ENCODE results near the gene FBLN1.

The FBLN1 gene

DNA sequence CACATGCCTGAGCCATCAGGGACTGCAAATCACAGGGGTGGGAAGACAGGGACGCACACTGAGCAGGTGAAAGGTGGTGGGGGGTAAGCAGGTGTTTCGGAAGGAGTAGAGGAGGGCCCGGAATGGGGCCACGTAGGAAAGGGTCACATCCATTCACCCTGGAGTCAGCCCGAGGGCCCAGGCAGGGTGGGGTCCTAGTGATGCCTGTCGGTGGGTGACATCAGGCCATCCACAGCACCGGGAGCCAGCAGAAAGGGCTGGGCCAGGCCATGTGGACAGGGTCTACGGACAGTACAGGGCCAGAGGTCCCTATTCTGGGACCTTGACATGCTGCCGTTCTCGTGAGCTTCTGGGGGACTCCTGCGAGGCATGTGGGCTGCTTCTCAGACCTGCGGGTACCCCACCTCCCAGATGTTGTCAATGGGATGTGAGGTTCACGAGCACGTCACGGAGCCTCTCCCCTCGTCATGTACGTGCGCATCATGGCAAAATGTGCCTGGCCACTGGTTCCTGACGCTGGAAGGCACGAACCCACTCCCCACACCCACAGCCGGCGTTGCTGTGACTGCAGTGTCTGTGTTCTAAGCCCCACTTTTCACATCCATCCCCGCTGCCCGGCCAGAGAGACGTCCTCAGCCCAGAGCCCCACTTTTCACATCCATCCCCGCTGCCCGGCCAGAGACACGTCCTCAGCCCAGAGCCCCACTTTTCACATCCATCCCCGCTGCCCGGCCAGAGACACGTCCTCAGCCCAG is 84.1 kb downstream of the FBLN1 start:
- H3K4me3 ChIP-seq (ENCODE audit: insufficient read depth, low read length, poor library complexity, severe bottlenecking) = no peak overlapping the region
- H4K20me1 ChIP-seq (ENCODE audit: low read depth, low read length) = no peaks in the 10 kb centered on the region
- H3K27me3 ChIP-seq (ENCODE audit: low read length) = no peaks in the 10 kb centered on the region
- no peak overlapping the region for H3K27ac ChIP-seq (ENCODE audit: low read depth, low read length)
- TF ChIP-seq CTCF (IDR thresholded peaks at IDR 0.05; ENCODE audit: insufficient read depth, low read length, poor library complexity, severe bottlenecking) (no peak), EZH2phosphoT487 (conservative IDR thresholded peaks at IDR 0.05; ENCODE audit: low read length) (no peak)
- no peak overlapping the region for H2AFZ ChIP-seq (ENCODE audit: low read depth, low read length, severe bottlenecking)
- H3K9ac ChIP-seq (ENCODE audit: low read length) = no peak overlapping the region
- no peaks in the 10 kb centered on the region for H3K9me3 ChIP-seq (ENCODE audit: insufficient read depth, low read length)
- H3K36me3 ChIP-seq (ENCODE audit: low read length) = no peaks in the 10 kb centered on the region
- no peaks in the 10 kb centered on the region for H3K79me2 ChIP-seq (ENCODE audit: insufficient read depth, low read length)
- H3K9me2 ChIP-seq (replicated peaks; ENCODE audit: insufficient read depth, low read length) = no peaks in the 10 kb centered on the region
- no peak overlapping the region for H3K4me2 ChIP-seq (ENCODE audit: low read depth, low read length, poor library complexity, severe bottlenecking)
- no peaks in the 10 kb centered on the region for H3F3A ChIP-seq (ENCODE audit: insufficient read depth)

- no peaks in the 10 kb centered on the region for H4K20me1 ChIP-seq (ENCODE audit: low read depth, low read length)
- TF ChIP-seq CTCF (IDR thresholded peaks at IDR 0.05; ENCODE audit: insufficient read depth, low read length, poor library complexity, severe bottlenecking) = no peak
- no peak for TF ChIP-seq EZH2phosphoT487 (conservative IDR thresholded peaks at IDR 0.05; ENCODE audit: low read length)
- no peak overlapping the region for H3K4me2 ChIP-seq (ENCODE audit: low read depth, low read length, poor library complexity, severe bottlenecking)
- no peaks in the 10 kb centered on the region for H3K27me3 ChIP-seq (ENCODE audit: low read length)
- H3K36me3 ChIP-seq (ENCODE audit: low read length) = no peaks in the 10 kb centered on the region
- no peak overlapping the region for H2AFZ ChIP-seq (ENCODE audit: low read depth, low read length, severe bottlenecking)
- H3F3A ChIP-seq (ENCODE audit: insufficient read depth) = no peaks in the 10 kb centered on the region
- H3K4me3 ChIP-seq (ENCODE audit: insufficient read depth, low read length, poor library complexity, severe bottlenecking) = no peak overlapping the region
- no peaks in the 10 kb centered on the region for H3K9me3 ChIP-seq (ENCODE audit: insufficient read depth, low read length)
- H3K79me2 ChIP-seq (ENCODE audit: insufficient read depth, low read length) = no peaks in the 10 kb centered on the region
- no peak overlapping the region for H3K9ac ChIP-seq (ENCODE audit: low read length)
- no peaks in the 10 kb centered on the region for H3K9me2 ChIP-seq (replicated peaks; ENCODE audit: insufficient read depth, low read length)
- no peak overlapping the region for H3K27ac ChIP-seq (ENCODE audit: low read depth, low read length)
These were observed 85.2 kb downstream of the FBLN1 start for GRCh38 chr22:45587638-45588505.

GRCh38 chr22:45589556-45589955 is 86.9 kb downstream of the FBLN1 start:
- no peaks in the 10 kb centered on the region for H3F3A ChIP-seq (ENCODE audit: insufficient read depth)
- H3K9me3 ChIP-seq (ENCODE audit: insufficient read depth, low read length) = no peaks in the 10 kb centered on the region
- H2AFZ ChIP-seq (ENCODE audit: low read depth, low read length, severe bottlenecking) = no peak overlapping the region
- no peaks in the 10 kb centered on the region for H3K27me3 ChIP-seq (ENCODE audit: low read length)
- H4K20me1 ChIP-seq (ENCODE audit: low read depth, low read length) = no peaks in the 10 kb centered on the region
- no peak overlapping the region for H3K27ac ChIP-seq (ENCODE audit: low read depth, low read length)
- no peaks in the 10 kb centered on the region for H3K9me2 ChIP-seq (replicated peaks; ENCODE audit: insufficient read depth, low read length)
- no peak for TF ChIP-seq EZH2phosphoT487 (conservative IDR thresholded peaks at IDR 0.05; ENCODE audit: low read length)
- TF ChIP-seq CTCF (IDR thresholded peaks at IDR 0.05; ENCODE audit: insufficient read depth, low read length, poor library complexity, severe bottlenecking) = no peak
- H3K4me3 ChIP-seq (ENCODE audit: insufficient read depth, low read length, poor library complexity, severe bottlenecking) = no peak overlapping the region
- no peaks in the 10 kb centered on the region for H3K36me3 ChIP-seq (ENCODE audit: low read length)
- no peaks in the 10 kb centered on the region for H3K79me2 ChIP-seq (ENCODE audit: insufficient read depth, low read length)
- no peak overlapping the region for H3K9ac ChIP-seq (ENCODE audit: low read length)
- H3K4me2 ChIP-seq (ENCODE audit: low read depth, low read length, poor library complexity, severe bottlenecking) = no peak overlapping the region
